GM18499 (cell line): ENCODE measurements around the gene CCL14.
"Not testable (repeated sequence)": the region's sequence is repeated elsewhere in the genome, so short reads cannot be mapped to it uniquely, and the experiment has no call there.

Source experiments
- ATAC-seq: cut with Tn5 transposase; IDR thresholded peaks from one replicate; pipeline ENCODE4 v1.9.1; 2021; ENCODE audit warnings: moderate number of reproducible peaks; ENCODE audit not compliant: insufficient read depth, unreplicated experiment

CCL14 gene

DNA sequence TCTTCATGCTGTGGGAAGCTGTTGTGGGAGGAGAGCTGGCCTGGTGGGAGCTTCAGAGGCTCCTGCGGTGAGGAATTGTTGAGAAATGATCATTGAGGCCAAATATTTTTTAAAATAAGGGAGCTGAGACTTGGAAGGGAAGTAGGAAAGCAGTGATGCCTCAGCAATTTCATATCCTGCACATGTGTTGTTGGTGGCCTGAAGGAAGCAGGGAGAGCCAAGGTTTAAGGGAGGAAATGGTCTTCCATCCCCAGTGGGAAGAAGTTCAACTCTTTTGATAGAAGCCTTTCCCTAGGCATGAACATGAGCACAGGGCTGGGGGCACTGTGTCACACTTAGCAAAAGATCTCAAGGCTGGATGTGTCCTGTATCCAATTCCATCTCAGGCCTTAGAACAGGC is at the start of gene CCL14:
TSS of gene CCL14 (minus strand) at position 87 of the 400 bp plus-strand sequence. CDS start at position 7, 80 bp downstream.
- ATAC-seq, result no peak

DNA sequence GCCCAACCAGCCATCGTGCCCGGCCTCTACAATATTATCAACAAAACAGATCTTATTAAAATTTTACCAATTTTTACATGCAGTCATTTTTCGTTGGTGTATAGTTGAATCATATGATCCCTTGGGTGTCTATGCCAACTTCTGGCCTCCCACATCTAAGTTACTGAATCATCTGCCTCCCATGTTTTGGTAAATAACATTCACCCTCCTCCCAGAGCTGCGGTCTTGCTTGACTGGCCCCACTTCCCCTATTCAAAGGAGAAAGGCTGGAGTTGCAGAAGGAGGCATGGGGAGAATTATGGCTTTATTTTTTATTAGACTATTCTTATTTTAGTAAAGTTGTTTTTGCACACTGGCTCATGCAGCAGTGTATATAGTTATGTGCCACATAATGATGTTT is 49.7 kb upstream of the CCL14 start:
- no peak for ATAC-seq

DNA sequence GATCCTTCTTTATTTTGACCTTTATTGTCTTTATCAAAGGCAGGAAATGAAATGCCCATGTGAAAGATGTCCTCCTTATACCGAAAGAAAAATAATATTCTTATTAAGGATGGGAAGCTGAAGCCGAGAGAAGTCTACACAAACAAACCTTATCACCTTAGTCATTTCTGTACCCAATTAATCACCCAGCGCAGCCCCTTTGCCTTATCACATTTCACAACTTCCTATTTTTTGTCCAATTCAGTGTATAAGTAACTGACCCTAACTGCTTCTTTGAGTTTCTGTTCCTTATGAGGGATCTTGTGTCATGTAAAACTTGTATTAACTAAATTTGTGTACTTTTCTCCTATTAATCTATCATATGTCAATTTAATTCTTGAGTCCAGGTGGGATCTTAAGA is 47.6 kb upstream of the CCL14 start:
- no peak for ATAC-seq

DNA sequence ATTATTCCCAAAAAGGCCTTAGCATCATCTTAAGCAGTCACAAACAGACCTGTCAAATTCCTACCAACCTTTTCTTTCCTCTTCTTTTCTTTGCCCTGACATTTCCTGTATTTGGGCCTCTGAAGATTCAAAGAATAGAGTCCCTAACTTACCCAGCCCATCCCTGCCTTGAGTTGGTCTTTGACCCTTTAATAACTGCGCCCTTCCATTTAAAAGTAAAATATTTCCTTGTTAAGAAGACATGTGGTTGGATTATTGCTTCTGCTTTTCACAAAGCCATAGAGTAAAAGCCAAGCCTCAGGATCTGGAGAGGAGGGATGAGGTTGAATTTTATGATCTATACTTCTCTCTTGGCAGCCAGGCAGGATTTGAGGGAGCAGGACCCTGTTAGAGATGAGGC is 44.4 kb upstream of the CCL14 start:
- ATAC-seq, result no peak

DNA sequence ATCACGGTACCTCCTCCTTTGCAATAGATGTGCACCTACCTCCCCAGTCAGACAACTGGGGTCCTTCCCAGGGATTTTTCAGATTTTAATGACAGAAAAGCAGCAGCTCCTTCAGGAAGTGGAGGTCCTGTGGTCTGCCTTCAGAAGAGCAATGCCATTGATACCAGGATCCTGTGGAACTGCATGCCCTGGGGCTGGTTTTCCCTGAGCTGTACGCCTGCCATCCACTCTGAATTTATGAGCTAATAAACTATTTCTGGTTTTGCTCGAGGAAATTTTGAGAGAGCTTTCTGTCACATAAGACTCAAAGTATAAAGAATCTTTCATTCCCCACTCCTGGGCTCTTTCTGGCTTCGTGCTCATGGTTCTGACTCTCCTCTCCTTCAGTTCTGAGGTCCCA is 41.2 kb upstream of the CCL14 start:
- ATAC-seq, result no peak

DNA sequence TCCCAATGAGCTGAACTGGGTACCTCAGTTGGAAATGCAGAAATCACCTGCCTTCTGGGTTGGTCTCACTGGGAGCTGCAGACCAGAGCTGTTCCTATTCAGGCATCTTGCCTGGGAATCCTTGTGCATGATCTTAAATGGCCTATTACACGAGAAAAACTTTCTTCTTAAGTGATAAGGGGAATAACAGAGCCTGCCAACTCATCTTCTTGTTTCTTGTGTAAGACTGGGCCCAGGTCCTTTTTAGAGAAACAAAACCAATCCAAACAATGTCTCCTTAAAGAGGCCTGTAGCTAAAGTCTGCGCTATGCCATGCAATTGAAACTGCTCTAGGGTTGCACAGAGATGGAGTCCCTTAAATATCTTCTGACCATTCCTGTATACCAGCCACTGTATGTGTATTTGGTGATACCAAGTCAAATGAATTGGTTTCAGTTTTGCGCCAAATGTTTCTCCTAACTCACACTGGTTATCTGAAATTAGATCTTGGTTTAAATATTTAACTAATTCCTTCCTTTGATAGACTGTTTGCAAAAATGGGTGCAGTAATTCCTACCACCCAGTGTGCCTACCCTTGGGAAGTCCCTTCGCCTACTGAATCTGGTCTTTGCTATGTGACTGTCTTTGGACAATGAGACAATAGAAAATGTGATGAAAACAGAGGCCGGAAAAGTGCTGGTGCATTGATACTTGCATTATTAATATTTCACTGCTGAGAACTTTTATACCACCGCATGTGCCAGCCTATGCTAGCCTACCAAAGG is 37.8 kb upstream of the CCL14 start:
- ATAC-seq, result no peak

DNA sequence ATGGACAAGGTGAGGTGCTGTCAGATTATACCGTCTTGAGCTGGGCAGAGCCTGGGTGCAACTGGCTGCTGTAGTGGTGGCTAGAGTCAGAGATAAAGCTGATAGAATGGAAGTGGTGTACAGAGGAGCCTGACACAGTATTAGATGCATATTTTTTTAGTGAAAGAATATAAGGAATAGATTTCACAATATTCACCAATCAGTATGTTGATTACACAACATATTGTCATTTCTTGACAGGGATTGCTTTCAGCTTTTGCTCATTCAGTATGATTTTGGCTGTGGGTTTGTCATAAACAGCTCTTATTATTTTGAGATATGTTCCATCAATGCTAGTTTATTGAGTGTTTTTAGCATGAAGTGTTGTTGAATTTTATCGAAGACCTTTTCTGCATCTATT is 32.9 kb upstream of the CCL14 start:
- ATAC-seq, result no peak

DNA sequence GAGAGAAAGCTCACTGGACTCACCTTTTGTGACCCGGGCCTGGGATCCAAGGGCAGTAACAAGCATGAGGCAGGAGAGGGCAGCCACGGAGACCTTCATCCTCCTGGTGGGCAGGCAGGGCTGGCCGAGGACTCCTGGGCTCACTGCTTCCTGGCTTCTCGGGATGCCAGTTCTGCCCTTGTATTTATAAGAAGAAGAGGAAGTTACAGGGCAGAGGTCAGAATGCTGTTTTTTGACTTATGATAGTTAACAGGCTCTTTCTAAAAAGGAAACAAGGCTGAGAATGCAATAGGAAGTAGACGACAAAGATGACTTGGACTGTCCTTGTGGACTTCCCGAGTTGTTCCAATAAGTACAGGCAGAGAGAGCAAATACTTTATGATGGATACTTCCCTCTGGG is 31.3 kb upstream of the CCL14 start, which contains the start of gene CCL23:
TSS of gene CCL23 (minus strand) at position 174 of the 400 bp plus-strand sequence. CDS start at position 99, 75 bp downstream.
- ATAC-seq, result no peak

DNA sequence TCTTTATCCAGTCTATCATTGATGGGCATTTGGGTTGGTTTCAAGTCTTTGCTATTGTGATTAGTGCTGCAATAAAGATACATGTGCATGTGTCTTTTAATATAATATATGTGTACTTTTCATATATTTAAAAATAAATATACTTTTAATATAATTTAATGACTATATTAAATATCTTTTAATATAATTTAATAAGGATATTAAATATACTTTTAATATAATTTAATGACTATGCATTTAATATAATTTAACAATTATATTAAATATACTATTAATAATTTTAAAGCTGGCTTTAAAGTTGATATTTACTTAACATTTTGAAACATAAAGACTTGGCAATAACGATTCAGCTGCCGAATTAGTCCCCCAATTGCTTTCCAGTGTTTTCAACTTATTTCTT is 30.0 kb upstream of the CCL14 start:
- ATAC-seq, result no peak

DNA sequence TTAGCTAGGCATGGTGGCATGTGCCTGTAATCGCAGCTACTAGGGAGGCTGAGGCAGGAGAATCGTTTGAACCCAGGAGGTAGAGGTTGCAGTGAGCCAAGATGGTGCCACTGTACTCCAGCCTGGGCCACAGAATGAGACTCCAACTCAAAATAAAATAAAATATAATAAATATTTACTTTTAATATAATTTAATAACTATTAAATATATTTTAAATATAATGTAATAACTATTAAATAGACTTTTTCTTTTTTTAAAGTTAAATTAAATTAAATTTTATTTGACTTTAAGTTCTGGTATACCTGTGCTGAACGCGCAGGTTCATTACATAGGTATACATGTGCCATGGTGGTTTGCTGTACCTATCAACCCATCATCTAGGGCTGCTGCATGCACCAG is 29.4 kb upstream of the CCL14 start:
- ATAC-seq, result not testable (repeated sequence)

DNA sequence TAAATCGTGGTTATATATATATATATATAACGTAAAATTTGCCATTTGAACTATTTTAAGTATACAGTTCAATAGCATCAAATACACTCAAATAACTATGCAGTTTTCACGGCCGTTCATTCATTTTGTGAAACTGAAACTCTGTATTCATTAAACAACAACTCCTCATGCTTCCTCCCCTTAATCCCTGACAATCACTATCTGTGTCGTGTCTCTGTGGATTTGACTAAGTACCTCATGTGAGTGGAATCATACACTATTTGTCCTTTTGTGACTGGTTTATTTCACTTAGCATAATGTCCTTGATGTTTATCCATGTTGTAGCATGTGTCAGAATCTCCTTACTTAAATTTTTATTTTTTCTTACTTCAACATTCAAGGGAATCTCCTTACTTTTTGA is 28.4 kb upstream of the CCL14 start:
- no peak for ATAC-seq

DNA sequence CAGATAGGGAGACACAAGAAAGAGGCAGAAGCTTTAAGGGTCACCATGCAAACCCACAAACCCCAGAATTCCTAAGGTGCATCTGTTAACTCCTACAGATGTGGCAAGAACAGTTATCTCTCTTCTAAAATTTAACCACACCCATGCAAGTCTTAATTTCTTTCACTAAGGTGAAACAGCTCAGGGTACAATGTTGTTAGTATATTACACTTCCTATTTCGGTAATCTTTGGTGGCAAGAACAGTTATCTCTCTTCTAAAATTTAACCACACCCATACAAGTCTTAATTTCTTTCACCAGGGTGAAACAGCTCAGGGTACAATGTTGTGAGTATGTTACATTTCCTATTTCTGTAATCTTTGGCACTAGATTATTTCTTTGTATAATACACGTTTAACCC is 24.7 kb upstream of the CCL14 start:
- no peak for ATAC-seq

DNA sequence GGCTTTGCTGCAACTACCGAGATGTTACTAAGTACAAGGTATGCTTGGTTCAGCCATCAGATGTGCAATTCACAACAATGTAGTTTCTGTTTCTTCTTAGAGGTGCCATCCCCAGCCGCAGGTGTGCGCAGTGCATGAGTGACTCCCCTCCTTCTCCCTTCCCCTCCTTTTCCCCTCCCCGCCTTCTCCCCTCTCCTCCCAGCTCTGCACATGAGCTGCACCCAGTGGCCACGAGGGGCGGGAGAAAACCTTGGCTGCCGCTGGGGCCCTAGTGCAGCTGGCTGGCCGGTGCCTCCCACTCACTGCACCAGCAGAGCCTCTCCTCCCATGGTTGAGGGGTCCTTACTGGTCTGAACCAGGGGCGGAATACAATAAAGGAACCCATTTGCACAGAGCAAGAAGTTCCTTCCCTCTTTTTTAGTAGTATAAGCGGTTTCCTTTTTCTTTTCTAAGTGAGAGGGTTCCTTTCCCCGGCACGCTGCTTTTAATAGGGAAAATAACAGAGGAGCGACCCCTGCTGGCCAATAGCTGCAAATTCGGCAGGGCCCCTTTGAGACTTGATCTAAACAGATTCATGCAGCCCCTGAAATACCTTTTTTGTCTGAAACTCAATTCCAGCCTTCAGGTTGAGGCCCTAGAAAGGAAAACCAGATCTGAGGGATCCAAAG is 22.6 kb upstream of the CCL14 start:
- ATAC-seq, result no peak

DNA sequence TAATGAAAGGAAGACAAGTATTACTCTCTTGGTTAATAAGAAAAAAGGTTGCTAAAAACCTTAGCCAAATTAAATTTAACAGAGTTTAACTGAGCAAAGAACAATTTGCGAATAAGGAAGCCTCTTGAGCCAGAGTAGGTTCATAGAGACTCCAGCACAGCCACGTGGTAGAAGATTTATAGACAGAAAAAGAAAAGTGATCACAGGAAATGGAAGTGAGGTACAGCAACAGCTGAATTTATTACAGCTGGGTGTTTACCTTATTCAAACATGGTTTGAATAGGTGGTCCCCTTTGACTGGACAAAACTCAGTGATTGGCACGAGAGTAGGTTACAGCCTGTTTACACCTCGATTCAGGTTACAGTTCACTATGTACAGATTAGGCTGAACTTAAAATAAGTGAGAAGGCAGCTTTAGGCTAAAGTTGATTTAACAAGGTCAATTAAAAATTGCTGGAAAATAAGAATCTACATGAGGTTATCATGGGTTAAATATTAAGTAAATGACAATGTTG is 18.1 kb upstream of the CCL14 start:
- ATAC-seq, result no peak

DNA sequence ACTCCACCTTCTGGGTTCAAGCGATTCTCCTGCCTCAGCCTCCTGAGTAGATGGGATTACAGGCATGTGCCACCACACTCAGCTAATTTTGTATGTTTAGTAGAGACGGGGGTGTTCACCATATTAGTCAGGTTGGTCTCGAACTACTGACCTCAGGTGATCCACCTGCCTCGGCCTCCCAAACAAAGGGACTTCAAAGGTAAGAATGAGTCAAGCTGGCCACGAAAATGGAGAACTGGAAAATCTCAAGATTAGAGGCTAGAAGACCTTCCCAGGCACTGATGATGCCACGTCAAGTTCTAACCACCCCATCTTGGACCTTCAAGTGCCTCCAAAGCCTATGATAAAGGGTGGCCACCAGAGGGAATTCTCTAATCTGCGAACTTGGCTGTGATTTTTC is 16.1 kb upstream of the CCL14 start:
- no peak for ATAC-seq

DNA sequence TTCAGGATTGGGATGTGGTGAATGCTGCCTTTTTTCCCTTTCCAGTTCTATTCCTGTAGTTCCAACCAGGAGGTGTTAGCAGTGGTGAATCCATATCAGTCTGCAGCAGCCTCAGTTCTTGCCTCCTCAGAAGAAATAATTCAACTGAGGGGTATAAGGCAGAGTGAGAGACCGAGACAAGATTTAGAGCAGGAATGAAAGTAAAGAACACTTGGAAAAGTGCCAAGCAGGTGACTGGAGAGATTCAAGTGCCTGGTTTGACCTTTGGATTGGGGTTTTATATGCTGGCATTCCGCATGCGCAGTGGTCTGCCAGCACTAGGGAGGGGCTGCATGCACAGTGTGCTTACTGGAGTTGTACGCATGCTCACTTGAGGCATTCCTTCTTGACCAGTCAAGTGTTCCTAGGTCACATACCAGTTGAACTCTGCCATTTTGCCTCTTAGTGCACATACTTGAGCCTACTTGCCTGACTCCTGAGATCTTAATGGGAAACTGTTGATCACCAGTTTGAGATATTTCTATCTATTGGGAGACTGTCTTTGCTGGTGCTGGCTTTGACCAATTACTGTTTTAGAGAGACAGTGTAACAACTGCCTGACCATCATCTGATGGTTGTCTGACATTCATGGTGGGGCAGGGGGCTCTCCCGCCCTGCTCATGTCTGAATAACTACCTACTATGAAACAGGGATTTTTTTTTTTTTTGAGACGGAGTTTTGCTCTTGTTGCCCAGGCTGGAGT is 15.5 kb upstream of the CCL14 start:
- ATAC-seq, result no peak

DNA sequence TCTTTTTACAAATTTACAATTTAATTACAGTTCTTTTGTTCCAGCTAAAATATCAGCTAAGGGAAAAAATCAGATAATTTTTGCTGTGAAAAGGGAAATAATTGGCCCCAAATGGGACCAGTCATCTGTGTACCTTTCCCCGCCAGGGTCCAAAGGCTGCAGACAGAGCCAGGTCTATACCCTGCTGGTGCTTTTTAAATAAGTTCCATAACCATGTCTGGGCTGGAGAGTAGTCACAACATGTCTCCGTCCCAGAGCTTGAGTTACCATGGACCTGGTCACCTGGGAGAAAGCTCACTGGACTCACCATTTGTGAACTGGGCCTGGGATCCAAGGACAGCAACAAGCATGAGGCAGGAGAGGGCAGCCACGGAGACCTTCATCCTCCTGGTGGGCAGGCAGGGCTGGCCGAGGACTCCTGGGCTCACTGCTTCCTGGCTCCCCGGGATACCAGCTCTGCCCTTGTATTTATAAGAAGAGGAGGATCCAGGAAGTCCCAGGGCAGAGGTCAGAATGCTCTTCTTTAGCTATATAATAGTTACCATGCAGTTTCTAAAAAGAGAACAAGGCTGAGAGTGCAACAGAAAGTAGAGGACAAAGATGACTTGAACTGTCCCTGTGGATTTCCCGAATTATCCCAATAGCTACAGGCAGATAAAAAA is 14.7 kb upstream of the CCL14 start, which contains the start of gene CCL15:
TSS of gene CCL15 (minus strand) at position 444 of the 662 bp plus-strand sequence. CDS start at position 383, 61 bp downstream.
- ATAC-seq, result no peak

DNA sequence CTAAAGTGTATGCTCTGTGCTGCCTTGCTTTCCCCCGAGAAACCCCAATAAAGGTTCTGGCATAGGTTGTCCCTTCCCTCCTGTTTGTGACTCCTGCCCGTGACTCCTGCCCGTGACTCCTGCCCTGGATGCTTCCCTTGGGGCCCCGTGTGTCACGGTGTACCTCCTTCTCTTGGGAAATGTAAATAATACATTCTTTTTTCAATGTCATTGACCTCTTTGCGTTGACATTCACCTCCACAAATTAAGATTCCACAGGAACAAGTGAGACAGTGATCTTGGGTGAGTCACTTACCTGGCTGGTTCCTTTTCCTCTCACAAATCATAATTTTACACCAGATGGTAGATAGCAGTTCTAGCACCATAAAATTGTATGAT is 14.2 kb upstream of the CCL14 start:
- no peak for ATAC-seq

DNA sequence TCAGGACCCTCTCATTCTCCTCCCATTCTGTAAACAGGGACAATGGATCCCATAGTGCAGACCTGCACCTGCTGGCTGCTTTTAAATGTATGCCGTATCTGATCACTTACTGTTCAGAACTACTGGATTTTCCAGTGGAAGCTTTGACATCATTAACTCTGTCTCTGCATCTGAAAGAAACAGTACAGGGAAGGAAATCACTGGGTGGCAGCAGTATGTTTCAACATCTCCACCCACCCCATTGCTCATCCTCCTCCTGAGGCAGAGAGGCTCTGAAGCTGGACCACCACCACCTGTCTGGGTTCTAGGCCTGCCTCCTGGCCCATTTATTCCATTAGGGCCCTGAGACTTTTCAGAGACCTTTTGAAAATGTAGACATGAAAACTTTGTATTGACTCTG is 12.2 kb upstream of the CCL14 start:
- no peak for ATAC-seq

DNA sequence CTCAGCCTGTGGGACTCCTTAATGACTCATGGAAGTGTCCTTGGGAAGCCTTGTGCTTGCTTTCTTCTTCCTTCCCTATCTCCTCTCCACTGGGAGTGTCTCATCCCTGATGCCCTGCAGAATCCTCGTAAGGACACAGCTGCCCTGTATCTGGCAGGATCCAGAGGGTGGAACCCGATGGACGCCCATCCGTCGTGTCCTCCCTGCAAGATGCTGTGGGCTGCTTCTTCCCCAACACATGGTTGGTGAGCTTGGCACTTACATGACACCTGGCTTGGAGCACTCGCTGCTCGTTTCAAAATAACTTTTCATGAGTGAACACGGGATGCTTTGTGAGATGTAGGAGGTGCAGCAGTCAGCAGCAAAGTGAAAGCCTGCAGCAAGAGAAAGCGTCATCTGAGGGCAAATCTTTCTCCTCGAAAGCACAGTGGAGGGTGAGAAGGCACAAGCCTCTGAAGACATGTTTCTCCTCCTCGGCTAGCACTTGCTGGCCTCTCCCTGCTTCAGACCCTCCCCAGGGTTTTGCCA is 11.6 kb upstream of the CCL14 start:
- ATAC-seq, result no peak
